Stimulated activated CD8-positive, alpha-beta memory T cell treated with anti-CD3 and anti-CD28 coated beads, Interleukin-2, amount 100 ng/mL, for 1 hour (primary cell): Measurements from ENCODE around the gene SEPTIN5.

Experiments
- DNase-seq, 2 donors: peaks; one replicate each; pipeline ENCODE4 v3.0.0-alpha.2; 2020; ENCODE audit warnings: low read depth in 2 of 2

SEPTIN5 gene

DNA sequence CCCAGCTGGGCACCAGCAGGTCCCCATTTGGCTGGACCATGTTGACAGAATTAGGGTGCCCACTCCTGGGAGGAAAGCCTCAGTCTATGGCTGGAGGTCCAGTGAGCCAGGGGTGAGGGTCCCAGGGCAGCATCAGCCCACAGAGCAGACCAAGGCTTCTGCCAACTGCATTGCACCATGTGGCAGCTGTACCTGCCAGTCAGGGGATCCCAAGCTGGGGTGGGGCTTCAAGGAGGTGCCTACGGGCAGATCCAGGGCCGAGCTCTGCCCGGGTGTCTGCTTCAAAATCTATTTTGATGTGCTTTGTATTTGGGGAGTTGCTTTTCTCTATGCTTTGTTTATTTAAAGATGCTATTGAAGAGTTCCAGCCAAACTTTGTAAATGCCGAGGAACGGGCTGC lies 19.5 kb downstream of the SEPTIN5 start:
- DNase-seq: no peak

- DNase-seq: no peak
Observed at GRCh38 chr22:19734163-19734562, 19.9 kb downstream of the SEPTIN5 start.

- DNase-seq: no peak
Observed at GRCh38 chr22:19734837-19735382, 20.6 kb downstream of the SEPTIN5 start.

DNA sequence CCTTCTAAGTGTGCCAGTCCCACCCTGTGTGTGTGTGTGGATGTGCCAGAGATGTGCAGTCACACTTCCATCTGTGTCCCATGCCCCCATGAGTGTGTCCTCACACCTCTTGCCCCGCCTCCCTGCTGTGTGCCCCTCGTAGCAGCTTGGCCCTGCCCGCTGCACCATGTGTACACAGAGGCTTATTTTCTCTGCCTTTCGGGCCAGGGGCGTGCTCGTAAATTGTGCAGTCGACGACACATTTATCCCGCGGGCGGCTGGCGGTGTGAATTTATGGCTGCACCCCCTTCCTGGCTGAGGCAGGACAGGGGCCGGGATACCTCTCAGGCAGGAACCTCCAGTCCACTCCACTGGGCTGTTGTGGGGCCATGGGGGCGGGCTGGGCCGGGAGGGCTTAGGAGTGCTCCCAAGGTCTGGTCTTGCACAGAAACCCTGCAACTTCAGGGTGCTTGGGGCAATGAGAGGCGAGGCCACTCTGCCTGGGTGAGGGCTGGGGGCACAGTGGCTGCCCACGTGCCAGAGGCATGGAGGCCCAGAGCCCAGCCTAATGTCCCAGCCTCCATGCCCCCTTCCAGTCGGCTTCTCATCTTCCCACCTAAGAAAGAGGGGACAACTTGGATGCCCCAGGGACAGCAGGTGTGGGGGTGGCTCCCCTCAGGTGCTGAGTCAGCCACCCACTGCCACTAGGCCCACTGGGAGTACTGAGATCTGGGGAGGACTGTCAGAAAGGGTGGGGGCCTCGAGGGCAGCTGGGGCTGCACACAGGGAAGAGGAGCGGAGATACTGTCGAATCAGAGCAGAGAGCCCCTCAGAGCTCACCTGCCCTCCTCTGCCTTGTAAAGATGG lies 21.6 kb downstream of the SEPTIN5 start:
- DNase-seq: no peak

- DNase-seq: no peak
Observed at GRCh38 chr22:19737846-19738663, 23.8 kb downstream of the SEPTIN5 start.

GRCh38 chr22:19738664-19739447 lies 24.6 kb downstream of the SEPTIN5 start:
- no peak for DNase-seq

DNA sequence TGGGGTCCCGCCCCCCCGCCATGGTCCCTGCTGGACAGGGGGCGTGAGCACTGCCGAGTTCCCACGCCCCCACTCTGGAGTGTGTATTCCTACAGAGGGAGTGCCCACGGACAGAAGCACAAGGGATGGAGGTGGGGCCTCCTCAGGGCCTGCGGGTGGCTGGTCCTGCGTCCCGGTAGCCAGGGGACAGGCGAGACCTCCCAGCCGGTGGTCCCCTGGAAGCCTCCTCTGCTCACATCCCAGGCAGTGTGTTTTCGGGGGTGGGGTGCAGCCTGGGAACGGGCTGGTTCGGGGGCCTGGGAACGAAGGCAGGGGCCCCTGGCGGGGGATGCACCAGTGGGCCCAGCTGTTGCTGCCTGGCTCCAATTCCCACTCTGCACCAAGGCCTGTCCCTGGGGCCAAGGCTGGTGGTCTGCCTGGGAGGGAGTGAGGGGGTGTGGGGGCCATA lies 25.2 kb downstream of the SEPTIN5 start:
- DNase-seq: no peak

- DNase-seq: no peak
Observed at GRCh38 chr22:19739911-19740449, 25.7 kb downstream of the SEPTIN5 start.

DNA sequence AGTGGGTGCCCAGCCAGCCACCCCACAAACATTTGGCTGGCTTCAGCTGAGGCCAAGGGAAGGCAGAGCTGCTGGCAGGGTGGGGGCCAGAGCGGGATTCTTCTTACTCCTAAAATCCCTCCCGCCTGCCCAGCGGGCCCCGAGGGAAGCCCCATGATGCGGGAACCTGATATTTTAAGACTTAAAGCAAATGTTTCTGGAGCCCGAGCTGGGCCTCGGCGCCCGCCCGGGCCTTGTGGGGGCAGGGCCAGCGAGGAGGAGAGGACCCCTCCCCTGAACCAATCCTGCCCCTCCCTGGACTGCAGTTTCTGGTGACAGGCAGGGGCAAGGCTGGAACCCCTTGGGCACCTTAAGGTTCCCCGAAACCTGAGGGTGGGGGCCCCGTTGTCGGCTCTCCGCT lies 26.3 kb downstream of the SEPTIN5 start:
- no peak for DNase-seq

- no peak for DNase-seq
Observed at GRCh38 chr22:19741053-19741452, 26.8 kb downstream of the SEPTIN5 start.

- DNase-seq: no peak
Observed at GRCh38 chr22:19742160-19743066, 28.1 kb downstream of the SEPTIN5 start.

- DNase-seq: no peak
Observed at GRCh38 chr22:19743081-19743480, 28.8 kb downstream of the SEPTIN5 start.

DNA sequence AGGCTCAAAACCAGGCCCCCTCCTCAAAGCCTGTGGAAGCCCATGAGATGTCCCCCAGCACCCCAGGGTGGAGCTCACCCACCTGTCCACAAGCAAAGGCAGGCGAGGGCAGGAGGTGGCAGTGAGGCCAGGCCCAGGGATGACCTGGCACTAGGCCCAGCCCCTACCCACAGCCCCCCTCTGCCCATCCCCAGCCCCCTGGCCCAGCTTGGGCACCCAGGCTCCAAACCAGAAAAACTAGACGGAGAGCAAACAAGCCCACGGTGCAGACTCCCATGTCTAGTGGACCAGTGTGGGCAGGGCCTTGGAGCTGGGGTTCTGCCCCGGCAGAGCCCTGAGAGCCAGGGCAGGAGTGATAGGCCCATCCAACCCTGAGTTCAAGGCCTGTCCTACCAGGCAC lies 29.3 kb downstream of the SEPTIN5 start:
- DNase-seq: no peak

- DNase-seq: no peak
Observed at GRCh38 chr22:19744350-19745006, 30.2 kb downstream of the SEPTIN5 start.

GRCh38 chr22:19745155-19746101 lies 31.1 kb downstream of the SEPTIN5 start:
- no peak for DNase-seq

GRCh38 chr22:19746726-19747125 lies 32.4 kb downstream of the SEPTIN5 start:
- no peak for DNase-seq

DNA sequence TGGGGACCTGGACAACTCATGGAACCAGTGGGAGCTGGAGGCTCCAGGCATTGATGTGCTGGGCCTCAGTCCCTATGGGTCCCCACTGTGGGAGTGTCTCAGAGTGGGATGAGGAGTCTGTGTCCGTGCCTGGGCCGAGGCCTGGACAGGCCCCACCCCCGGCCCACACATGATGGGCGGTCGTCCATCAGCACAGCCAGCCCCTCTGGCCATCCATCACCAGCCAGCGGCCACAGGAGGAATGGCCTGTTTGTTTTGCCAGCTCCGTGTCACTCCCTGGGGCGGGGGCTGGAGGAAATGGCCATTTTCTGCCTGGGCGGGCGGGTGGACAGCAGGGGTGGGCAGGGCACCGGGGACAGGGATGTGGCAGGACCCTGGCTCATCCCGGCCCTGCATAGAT lies 33.2 kb downstream of the SEPTIN5 start:
- DNase-seq: no peak

DNA sequence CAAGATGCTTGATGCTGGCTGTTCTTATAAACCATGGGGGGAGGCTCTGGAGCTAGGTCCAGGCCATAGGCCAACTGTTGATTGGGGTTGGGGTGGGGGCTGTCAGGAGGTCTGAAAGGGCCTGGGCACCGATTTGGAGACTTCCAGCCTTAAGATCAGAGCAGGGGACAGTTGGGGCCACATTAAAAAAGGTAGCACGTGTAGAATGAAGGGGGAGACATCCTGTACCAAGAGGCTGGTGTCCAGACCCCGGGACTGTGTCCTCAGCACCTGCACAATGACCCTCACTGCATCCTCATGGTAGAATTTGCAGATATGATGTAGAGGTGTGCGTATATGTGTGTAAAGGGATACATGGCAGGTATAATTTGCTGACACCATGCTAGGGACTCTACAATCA lies 33.8 kb downstream of the SEPTIN5 start:
- DNase-seq: no peak
